GM23338 (cell line): ENCODE data around the gene IKZF3. TPM values are rescaled to one million over a fixed set of nuclear protein-coding genes. Genes with fewer than 3 reads are reported as not detected.

Source experiments
- ATAC-seq: fragments of 200-7000 bp; cut with Tn5 transposase; 3 replicates; pipeline ENCODE4 v1.9.1; 2020
- DNase-seq: peaks from one replicate; pipeline ENCODE4 v3.0.0-alpha.2; 2015; ENCODE audit warnings: low spot score
- H2AFZ ChIP-seq: fragments of 200-600 bp; sonication (generic); 2 replicates; pipeline ENCODE4 v1.8.0; 2016; ENCODE audit warnings: antibody characterized with exemption, mild to moderate bottlenecking, moderate library complexity
- H3F3A ChIP-seq: fragments of 200-600 bp; sonication (generic); replicated peaks from 2 replicates; pipeline ENCODE4 v1.8.0; 2017; ENCODE audit warnings: antibody characterized with exemption, mixed run types, low read depth
- H3K27ac ChIP-seq: fragments of 200-600 bp; sonication (generic); 2 replicates; pipeline ENCODE4 v1.6.1; 2016; ENCODE audit warnings: low read depth
- H3K27me3 ChIP-seq: fragments of 200-600 bp; sonication (generic); 2 replicates; pipeline ENCODE4 v1.8.0; 2016; ENCODE audit warnings: mild to moderate bottlenecking, mixed run types, moderate library complexity; ENCODE audit not compliant: insufficient read depth
- H3K36me3 ChIP-seq: fragments of 200-600 bp; sonication (generic); 2 replicates; pipeline ENCODE4 v1.8.0; 2016; ENCODE audit warnings: mild to moderate bottlenecking; ENCODE audit not compliant: insufficient read depth
- H3K4me1 ChIP-seq: fragments of 200-600 bp; sonication (generic); 2 replicates; pipeline ENCODE4 v1.8.0; 2016; ENCODE audit warnings: mild to moderate bottlenecking, moderate library complexity; ENCODE audit not compliant: insufficient read depth
- H3K4me2 ChIP-seq: fragments of 200-600 bp; sonication (generic); 2 replicates; pipeline ENCODE4 v1.7.1; 2017; ENCODE audit warnings: mixed run types
- H3K4me3 ChIP-seq: fragments of 200-600 bp; sonication (generic); 2 replicates; pipeline ENCODE4 v1.6.1; 2016; ENCODE audit warnings: mixed run types
- H3K79me2 ChIP-seq: fragments of 200-600 bp; sonication (generic); replicated peaks from 2 replicates; pipeline ENCODE4 v1.8.0; 2017; ENCODE audit warnings: mild to moderate bottlenecking; ENCODE audit not compliant: insufficient read depth
- H3K9me2 ChIP-seq: fragments of 200-600 bp; sonication (generic); 2 replicates; pipeline ENCODE4 v1.8.0; 2017; ENCODE audit not compliant: insufficient read depth
- H4K20me1 ChIP-seq: fragments of 200-600 bp; sonication (generic); replicated peaks from 2 replicates; pipeline ENCODE4 v1.8.0; 2017; ENCODE audit warnings: mild to moderate bottlenecking; ENCODE audit not compliant: insufficient read depth
- H3K27ac Mint-ChIP-seq: 2 replicates; pipeline ENCODE4 v1.8.0; 2020; ENCODE audit warnings: inconsistent platforms, mild to moderate bottlenecking, moderate library complexity, mixed read lengths
- H3K27me3 Mint-ChIP-seq: 3 replicates; pipeline ENCODE4 v1.8.0; 2022; ENCODE audit warnings: low read depth, mild to moderate bottlenecking, moderate library complexity, mixed read lengths, inconsistent platforms; ENCODE audit not compliant: insufficient read depth, poor library complexity
- H3K36me3 Mint-ChIP-seq: 3 replicates; pipeline ENCODE4 v1.8.0; 2021; ENCODE audit warnings: low read depth, mild to moderate bottlenecking, inconsistent platforms, moderate library complexity, mixed read lengths
- H3K4me1 Mint-ChIP-seq: 3 replicates; pipeline ENCODE4 v1.8.0; 2020; ENCODE audit warnings: mild to moderate bottlenecking, inconsistent platforms, mixed read lengths
- H3K4me3 Mint-ChIP-seq: 3 replicates; pipeline ENCODE4 v1.8.0; 2021; ENCODE audit warnings: moderate library complexity, mild to moderate bottlenecking, inconsistent platforms, mixed read lengths
- H3K9me3 Mint-ChIP-seq: 3 replicates; pipeline ENCODE4 v1.8.0; 2020; ENCODE audit warnings: moderate library complexity, mild to moderate bottlenecking, inconsistent platforms, mixed read lengths
- CREB1 ChIP-seq: fragments of 250-450 bp; sonication (Bioruptor Pico); IDR thresholded peaks from 2 replicates; pipeline ENCODE4 v1.5.0; 2020; ENCODE audit warnings: low read depth, mild to moderate bottlenecking, moderate library complexity
- CTCF ChIP-seq, 2 experiments: fragments of 200-600 bp in 1 of 2; sonication (generic) in 1 of 2; conservative IDR thresholded peaks; 2 replicates each; pipeline versions ENCODE4 v1.5.1 to v1.6.1; 2016 to 2017; ENCODE audit warnings: antibody characterized with exemption in 2 of 2, low read depth in 2 of 2, mild to moderate bottlenecking in 2 of 2, moderate library complexity in 1 of 2
- ETS1 ChIP-seq: IDR thresholded peaks from 2 replicates; pipeline ENCODE4 v1.6.1; 2016; ENCODE audit warnings: antibody characterized with exemption
- EZH2 ChIP-seq: fragments of 200-600 bp; sonication (generic); IDR thresholded peaks from one replicate; pipeline ENCODE4 v1.8.0; 2017; ENCODE audit warnings: antibody characterized with exemption, mild to moderate bottlenecking, low read depth; ENCODE audit not compliant: unreplicated experiment
- EZH2phosphoT487 ChIP-seq: fragments of 200-600 bp; sonication (generic); IDR thresholded peaks from one replicate; pipeline ENCODE4 v1.8.1; 2018; ENCODE audit warnings: antibody characterized with exemption; ENCODE audit not compliant: unreplicated experiment
- JUNB ChIP-seq: IDR thresholded peaks from one replicate; pipeline ENCODE4 v1.6.1; 2016; ENCODE audit warnings: antibody characterized with exemption; ENCODE audit not compliant: unreplicated experiment
- NANOG ChIP-seq: IDR thresholded peaks from 2 replicates; pipeline ENCODE4 v1.6.1; 2016; ENCODE audit warnings: antibody characterized with exemption, borderline replicate concordance
- POLR2AphosphoS5 ChIP-seq: IDR thresholded peaks from 2 replicates; pipeline ENCODE4 v1.6.1; 2016; ENCODE audit warnings: antibody characterized with exemption, low read depth
- REST ChIP-seq: IDR thresholded peaks from one replicate; pipeline ENCODE4 v1.6.1; 2018; ENCODE audit warnings: antibody characterized with exemption; ENCODE audit not compliant: unreplicated experiment
- STAT1 ChIP-seq: IDR thresholded peaks from one replicate; pipeline ENCODE4 v1.6.1; 2016; ENCODE audit warnings: antibody characterized with exemption; ENCODE audit not compliant: unreplicated experiment
- ZNF114 ChIP-seq: fragments of 250-450 bp; sonication (Bioruptor Pico); IDR thresholded peaks from 2 replicates; pipeline ENCODE4 v1.5.0; 2020; ENCODE audit warnings: mild to moderate bottlenecking, moderate library complexity
- ZNF331 ChIP-seq: fragments of 250-450 bp; sonication (Bioruptor Pico); IDR thresholded peaks from 2 replicates; pipeline ENCODE4 v1.5.0; 2020; ENCODE audit warnings: low read depth, mild to moderate bottlenecking, moderate library complexity
- ZNF462 ChIP-seq: fragments of 250-450 bp; sonication (Bioruptor Pico); IDR thresholded peaks from 2 replicates; pipeline ENCODE4 v1.5.0; 2020; ENCODE audit warnings: mild to moderate bottlenecking, moderate library complexity
- polyA plus RNA-seq: library from polyadenylated mRNA; unstranded; fragments of >200 nt; fragmentation: Nextera tagmentation; extraction: Ambion mirVana; gene quantifications from 2 replicates; pipeline ENCODE4 v1.2.1, GENCODE V29; 2016
- total RNA-seq: library from RNA; depleted of rRNA; stranded (reverse); fragments of >200 nt; shearing (Covaris generic); gene quantifications from 2 replicates; pipeline ENCODE4 v1.2.3, GENCODE V29; 2014

IKZF3 gene
- total and polyA plus RNA-seq, 2 experiments from 2014 or later: 0.11 to 0.76 TPM

GRCh38 chr17:39867880-39868553 is 3.9 kb upstream of the IKZF3 start, which contains the start of gene ZPBP2:
ZPBP2 (plus strand) TSS chr17:39868202; CDS start chr17:39868355, 153 bp downstream.
- peak; percentile 58 for DNase-seq

More at GRCh38 chr17:39867880-39868553, 3.9 kb upstream of the IKZF3 start, which contains the start of gene ZPBP2:
- H3K27ac Mint-ChIP-seq: no peak within 1 kb of the TSS
- H3K79me2 ChIP-seq: no peaks in the 10 kb centered on the region
- H2AFZ ChIP-seq: peak within 1 kb of the TSS; percentile 83
- no peak within 1 kb of the TSS for H3K27ac ChIP-seq
- TF ChIP-seq EZH2 (no peak), REST (no peak), NANOG (no peak), CREB1 (no peak), ZNF462 (no peak), EZH2phosphoT487 (no peak), STAT1 (no peak), CTCF (conservative IDR thresholded peaks at IDR 0.05; ENCODE audit: low read depth in 2 of 2) (no peak), ZNF114 (no peak), POLR2AphosphoS5 (no peak), ETS1 (no peak), JUNB (no peak), ZNF331 (CRISPR knock-in tag) (no peak)
- peak; percentile 34 for ATAC-seq
- no peaks in the 10 kb centered on the region; the same call in 2 of the 3 replicates for H3K36me3 Mint-ChIP-seq
- peaks cover 64% of the 10 kb centered on the region for H3K27me3 ChIP-seq
- peaks cover 29% of the 10 kb centered on the region for H3K27me3 Mint-ChIP-seq
- no peaks in the 10 kb centered on the region; the same call in 2 of the 3 replicates for H3K9me3 Mint-ChIP-seq
- H3K4me1 ChIP-seq: 0 out of 2 replicates have a peak, but pooled peaks cover 6% of the 10 kb centered on the region
- peaks cover 5% of the 10 kb centered on the region for H3K9me2 ChIP-seq
- H3K4me2 ChIP-seq: no peak within 1 kb of the TSS; the same call in 1 of the 2 replicates
- H3K4me3 Mint-ChIP-seq: no peak within 1 kb of the TSS
- H3K36me3 ChIP-seq: no peaks in the 10 kb centered on the region
- H3K4me1 Mint-ChIP-seq: peaks cover 8% of the 10 kb centered on the region
- 0 out of 2 replicates have a peak, but pooled peaks cover 4% of the 10 kb centered on the region for H3F3A ChIP-seq
- no peaks in the 10 kb centered on the region for H4K20me1 ChIP-seq
- no peak within 1 kb of the TSS for H3K4me3 ChIP-seq
